Adrenal gland (tissue), 5 donors: Measurements from ENCODE around the gene SZT2.

ENCODE experiments used
- CTCF ChIP-seq, 6 experiments: fragments of 450-650 bp in 4 of 6; fragments of 200-600 bp in 2 of 6; sonication (generic) in 1 of 6; IDR thresholded peaks; 1 replicate in 5 of 6; 2 replicates in 1 of 6; pipeline versions ENCODE4 v1.5.1 to v1.8.0; 2016 to 2021; ENCODE audit warnings: antibody characterized with exemption in 6 of 6, mild to moderate bottlenecking in 2 of 6, moderate library complexity in 1 of 6
- POLR2A ChIP-seq, 2 donors: fragments of 450-650 bp; IDR thresholded peaks; one replicate each; pipeline ENCODE4 v1.6.1; 2017; ENCODE audit warnings: antibody characterized with exemption in 2 of 2, mild to moderate bottlenecking in 2 of 2, moderate library complexity in 1 of 2
- donor health status: DM: no; HTN: no; CAD: no.

DNA sequence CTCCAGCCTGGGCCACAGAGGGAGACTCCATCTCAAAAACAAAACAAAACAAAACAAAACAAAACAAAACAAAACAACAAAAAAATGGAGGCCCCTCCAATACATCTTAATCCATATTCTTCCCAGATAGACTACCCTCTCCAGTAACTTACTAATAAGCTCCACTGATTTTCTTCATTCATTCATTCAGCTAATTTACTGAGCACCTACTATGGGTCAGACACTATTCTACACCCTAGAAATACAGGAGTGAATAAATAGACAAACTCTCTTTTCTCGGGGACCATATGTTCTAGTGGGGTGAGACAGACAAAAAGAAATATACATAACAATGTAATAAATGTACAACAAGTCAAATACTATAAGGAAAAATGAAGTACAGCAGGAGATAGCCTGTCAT, 38.7 kb upstream of the SZT2 start:
- TF ChIP-seq POLR2A (IDR thresholded peaks at IDR 0.05) (no peak), CTCF (IDR thresholded peaks at IDR 0.05) (no peak)
